Putamen (tissue), 1 donor: ENCODE measurements around the gene GPX1.
"Not testable (repeated sequence)": the region's sequence is repeated elsewhere in the genome, so short reads cannot be mapped to it uniquely, and the experiment has no call there.

Experiments
- DNase-seq: peaks from one replicate; pipeline ENCODE4 v3.0.0-alpha.2; 2016; ENCODE audit warnings: low spot score

Gene GPX1

DNA sequence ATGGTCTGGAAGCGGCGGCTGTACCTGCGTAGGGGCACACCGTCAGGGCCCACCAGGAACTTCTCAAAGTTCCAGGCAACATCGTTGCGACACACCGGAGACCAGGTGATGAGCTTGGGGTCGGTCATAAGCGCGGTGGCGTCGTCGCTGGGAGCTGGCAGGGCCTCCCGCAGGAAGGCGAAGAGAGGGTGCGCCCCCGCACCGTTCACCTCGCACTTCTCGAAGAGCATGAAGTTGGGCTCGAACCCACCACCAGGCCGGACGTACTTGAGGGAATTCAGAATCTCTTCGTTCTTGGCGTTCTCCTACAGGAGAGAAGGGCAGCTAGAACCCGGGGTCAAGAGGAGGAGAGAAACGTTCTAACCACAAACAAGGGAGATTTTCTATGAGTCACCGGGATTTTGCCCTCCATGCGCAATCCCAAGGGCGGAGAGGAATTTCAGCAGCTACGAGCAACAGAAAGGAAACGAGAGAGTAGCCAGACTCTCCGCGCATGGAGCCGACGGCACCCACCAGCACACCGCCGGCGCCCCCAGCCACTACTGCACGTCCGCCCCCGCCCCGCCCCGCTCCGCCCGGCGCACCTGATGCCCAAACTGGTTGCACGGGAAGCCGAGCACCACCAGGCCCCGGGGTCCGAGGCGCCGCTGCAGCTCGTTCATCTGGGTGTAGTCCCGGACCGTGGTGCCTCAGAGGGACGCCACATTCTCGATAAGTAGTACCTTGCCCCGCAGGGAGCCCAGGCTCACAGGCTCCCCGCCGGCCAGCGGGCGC is 523 bp downstream of the GPX1 start:
- DNase-seq = not testable (repeated sequence)

DNA sequence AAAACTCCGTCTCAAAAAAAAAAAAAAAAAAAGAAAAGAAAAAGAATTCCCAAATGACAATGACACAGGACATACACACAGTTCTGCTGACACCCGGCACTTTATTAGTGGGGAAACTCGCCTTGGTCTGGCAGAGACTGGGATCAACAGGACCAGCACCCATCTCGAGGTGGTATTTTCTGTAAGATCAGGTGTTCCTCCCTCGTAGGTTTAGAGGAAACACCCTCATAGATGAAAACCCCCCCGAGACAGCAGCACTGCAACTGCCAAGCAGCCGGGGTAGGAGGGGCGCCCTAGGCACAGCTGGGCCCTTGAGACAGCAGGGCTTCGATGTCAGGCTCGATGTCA is 1.1 kb downstream of the GPX1 start:
- not testable (repeated sequence) for DNase-seq

- no peak for DNase-seq
These were observed 5.2 kb downstream of the GPX1 start for GRCh38 chr3:49352890-49353421.

DNA sequence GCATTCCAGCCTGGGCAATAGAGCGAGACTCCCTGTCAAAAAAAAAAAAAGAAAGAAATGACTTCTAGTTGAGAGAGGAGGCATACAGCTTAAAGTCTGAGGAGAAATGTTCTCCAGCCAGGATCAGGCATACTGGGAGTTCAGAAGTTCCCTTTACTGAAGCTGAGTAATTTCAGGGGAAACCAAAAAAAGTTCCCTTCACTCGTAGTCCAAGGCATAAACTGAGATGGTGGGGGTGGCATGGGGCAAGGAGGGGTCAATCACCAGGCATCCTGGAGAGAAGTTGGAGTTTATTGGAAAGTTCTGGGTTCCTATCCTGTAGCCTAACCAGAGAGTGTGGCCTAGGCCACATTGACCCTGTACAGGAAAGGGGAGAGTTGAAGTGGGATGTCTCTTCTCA is 5.9 kb downstream of the GPX1 start:
- no peak for DNase-seq

DNA sequence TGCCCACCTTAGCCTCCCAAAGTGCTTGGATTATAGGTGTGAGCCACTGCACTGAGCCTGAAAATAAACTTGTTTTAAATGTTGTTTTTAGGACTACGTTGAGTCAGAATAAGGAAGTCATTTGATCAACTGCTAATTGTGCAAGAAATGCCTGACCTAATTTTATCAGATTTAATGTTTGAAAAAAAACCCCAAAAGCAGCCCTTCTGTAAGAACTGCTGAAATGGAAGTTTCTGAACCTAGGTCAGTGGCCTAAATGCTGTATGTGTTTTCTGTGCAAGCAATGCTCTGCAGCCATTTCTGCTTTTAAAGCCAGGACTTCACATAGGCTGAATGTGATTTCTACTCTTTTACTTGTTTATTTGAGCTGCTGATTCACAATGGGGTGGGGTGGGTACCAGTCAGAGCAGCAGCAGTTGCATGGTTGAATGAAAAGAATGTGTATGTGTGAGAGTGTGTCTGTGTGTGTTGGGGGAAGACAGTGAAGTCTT is 6.6 kb downstream of the GPX1 start:
- DNase-seq = no peak

DNA sequence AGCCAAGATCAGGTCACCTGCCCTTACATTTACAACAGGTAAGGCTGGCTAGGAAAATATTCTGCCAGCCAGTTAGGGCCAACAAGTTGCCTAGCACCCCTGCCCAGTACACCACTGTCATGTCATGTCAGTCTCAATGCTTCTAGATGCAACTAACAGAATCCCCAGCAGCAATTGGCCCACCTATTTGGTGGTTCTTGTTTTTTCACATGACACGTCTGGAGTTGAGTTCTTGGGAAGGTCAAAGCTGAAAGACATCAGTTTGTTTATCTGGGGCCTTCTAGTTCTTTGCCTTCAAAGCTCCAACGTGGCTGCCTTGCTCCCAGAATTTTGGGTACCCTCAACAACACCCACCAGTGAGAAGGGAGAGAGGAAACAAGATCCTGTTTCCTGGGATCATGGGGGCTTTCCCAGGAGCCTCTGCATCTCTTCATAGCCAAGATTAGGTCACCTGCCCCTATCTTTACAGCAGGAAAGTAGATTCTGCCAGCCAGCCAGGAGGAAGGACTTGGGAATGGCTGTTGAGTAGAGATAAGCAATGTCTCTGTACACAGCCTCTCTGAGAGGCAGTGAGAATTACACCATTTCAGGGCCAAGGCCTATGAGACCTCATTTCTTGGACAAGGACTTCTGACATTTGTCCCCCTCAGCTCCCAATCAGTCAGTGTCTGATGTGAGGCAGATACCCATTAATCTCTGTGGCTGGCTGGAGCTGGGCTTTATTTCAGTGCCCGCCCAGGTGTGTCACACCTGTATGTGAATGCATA is 8.6 kb downstream of the GPX1 start:
- no peak for DNase-seq

DNA sequence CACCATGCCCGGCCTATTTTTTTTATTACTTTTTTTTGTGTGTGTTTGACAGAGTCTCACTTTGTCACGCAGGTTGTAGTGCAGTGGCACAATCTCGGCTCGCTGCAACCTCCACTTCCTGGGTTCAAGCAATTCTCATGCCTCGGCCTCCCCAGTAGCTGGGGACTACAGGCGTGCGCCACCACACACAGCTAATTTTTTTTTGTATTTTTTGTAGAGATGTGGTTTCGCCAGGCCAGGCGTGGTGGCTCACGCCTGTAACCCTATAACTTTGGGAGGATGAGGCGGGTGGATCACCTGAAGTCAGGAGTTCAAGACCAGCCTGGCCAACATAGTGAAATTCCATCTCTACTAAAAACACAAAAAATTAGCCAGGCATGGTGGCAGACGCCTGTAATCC is 9.8 kb downstream of the GPX1 start:
- not testable (repeated sequence) for DNase-seq

- no peak for DNase-seq
These were observed 11.3 kb downstream of the GPX1 start for GRCh38 chr3:49346797-49347251.

DNA sequence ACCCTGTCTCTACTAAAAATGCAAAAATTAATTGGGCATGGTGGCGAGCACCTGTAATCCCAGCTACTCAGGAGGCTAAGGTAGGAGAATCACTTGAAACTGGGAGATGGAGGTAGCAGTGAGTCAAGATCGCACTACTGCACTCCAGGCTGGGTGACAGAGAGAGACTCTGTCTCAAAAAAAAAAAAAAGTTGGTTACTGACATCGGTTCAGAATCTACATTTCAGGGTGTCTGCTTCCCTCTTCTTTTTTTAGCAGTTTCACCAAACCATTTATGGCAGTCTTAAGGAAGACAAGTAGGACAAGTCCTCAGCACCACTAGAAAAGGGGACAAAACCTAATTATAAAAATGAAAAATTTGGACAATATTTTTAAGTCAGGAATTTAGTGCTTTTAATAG is 15.0 kb downstream of the GPX1 start:
- DNase-seq = no peak

DNA sequence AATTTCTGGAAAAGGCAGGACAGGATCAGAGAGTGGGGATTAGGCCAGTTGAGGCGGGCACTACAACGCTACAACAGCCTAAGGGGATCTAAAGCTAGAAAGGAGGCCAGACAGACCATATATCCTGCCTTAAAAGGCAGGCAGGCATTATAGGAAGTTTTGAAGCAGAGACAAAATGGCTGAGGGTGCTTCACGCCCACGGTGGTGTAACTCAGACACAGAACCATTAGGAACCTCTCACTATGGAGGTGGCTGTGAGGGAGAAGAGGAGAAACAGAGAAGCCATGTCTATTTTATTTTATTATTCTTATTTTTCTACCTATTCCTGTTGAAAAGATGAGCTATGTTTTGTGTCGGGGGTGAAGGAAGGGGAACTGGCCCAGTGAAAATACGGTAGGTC is 16.2 kb downstream of the GPX1 start:
- DNase-seq = no peak

- peak; percentile 82 for DNase-seq
These were observed 18.0 kb downstream of the GPX1 start, which contains the start of gene USP4 for GRCh38 chr3:49339941-49340800. Gene USP4 (minus strand): TSS chr3:49340053. CDS start chr3:49340024, 29 bp downstream.

DNA sequence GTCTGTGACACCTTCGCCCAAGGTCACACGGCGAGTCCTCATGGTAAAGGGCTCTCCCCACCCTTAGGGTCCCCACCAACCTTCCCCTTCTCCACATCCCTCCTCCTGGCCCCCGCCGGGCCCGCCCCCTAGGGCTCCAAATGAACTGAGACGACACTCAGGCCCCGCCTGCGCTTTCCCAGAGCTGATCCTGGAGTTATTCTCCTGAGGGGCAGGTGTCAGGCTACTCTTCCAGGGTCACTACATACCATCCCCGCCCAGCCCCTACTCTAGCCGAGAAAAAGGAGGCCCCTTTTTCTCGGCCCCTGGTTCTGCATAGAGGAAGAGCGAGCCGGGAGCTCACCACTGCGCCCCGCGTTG is 18.6 kb downstream of the GPX1 start:
- DNase-seq = no peak

- DNase-seq = no peak
These were observed 24.1 kb downstream of the GPX1 start for GRCh38 chr3:49333916-49334633.

GRCh38 chr3:49333091-49333490 is 25.1 kb downstream of the GPX1 start:
- DNase-seq = no peak

- no peak for DNase-seq
These were observed 29.0 kb downstream of the GPX1 start for GRCh38 chr3:49329186-49329585.

GRCh38 chr3:49328350-49328749 is 29.8 kb downstream of the GPX1 start:
- not testable (repeated sequence) for DNase-seq

DNA sequence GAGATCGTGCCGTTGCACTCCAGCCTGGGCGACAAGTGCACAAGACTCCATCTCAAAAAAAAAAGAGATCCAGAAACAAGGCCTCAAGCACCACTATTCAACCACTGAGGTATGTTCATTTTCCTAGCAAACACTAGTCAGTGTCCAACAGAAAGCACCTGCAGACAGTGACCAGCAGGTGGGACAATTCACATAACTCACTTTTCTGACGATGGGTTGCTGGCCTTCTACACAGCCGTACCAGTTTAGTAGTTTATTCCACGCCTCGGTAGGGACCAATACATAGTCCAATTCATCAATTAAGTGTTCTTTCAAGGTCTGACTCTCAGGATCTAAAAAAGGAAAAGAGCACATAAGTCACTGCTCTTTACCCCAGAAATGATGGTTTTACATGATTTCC is 30.7 kb downstream of the GPX1 start:
- no peak for DNase-seq

DNA sequence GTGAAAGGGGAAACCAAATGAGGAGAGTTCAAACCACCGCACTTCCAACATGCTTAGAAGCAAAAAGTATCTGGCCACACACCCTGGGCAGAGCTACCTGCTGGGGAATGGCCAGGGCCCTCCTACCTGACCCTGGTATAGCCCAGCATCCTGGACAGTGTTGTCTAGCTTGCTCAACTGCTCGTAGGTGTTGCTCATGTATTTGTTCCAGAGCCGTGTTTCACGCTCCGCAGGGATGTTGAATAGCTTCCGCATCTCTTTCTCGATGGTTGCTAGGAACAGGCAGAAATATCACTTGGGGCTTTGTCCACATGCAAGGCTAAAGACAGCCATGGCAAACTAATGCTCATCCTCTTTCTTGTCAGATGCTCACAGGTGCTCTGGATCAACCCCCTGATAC is 33.4 kb downstream of the GPX1 start:
- no peak for DNase-seq

- peak; percentile 42 for DNase-seq
These were observed 41.3 kb downstream of the GPX1 start for GRCh38 chr3:49316696-49317457.

- DNase-seq = peak; percentile 59
These were observed 44.1 kb downstream of the GPX1 start for GRCh38 chr3:49313896-49314688.
